ENCODE measurements around the gene A1CF. TPM values are rescaled to one million over a fixed set of nuclear protein-coding genes. Genes with fewer than 3 reads are reported as not detected.

A1CF gene
- total and polyA plus RNA-seq, 4 experiments from 2014 or later, result not detected

GRCh38 chr10:50861370-50861769 is 24.1 kb downstream of the A1CF start:
- Histone ChIP-seq H3K4me3 (ENCODE audit: low read length in 2 of 2) (no peak overlapping the region), H3K27me3 (ENCODE audit: insufficient read depth, low read length) (peaks cover 5% of the 10 kb centered on the region), H3K36me3 (ENCODE audit: insufficient read depth, low read length) (no peaks in the 10 kb centered on the region), H3K27ac (ENCODE audit: low read depth, low read length) (no peak overlapping the region), H3K4me1 (ENCODE audit: insufficient read depth, low read length) (no peaks in the 10 kb centered on the region), H3K9me3 (ENCODE audit: control insufficient read depth in 1 of 2, low read length in 2 of 2) (no peaks in the 10 kb centered on the region)
- POLR2A ChIA-PET (ENCODE audit: partially characterized antibody), result no interaction called here
- Mint-ChIP-seq H3K36me3 (no peaks in the 10 kb centered on the region), H3K9me3 (no peaks in the 10 kb centered on the region), H3K27me3 (peaks cover 8 to 11% of the 10 kb centered on the region in 2 donors), H3K4me1 (no peaks in the 10 kb centered on the region), H3K4me3 (no peak overlapping the region), H3K27ac (no peak overlapping the region)
- CTCF ChIA-PET (ENCODE audit: partially characterized antibody), result no interaction called here
- intact Hi-C loops (cut with micrococcal nuclease), result no loop called here
- no peak for DNase-seq

- no peak overlapping the region for H3K27ac Mint-ChIP-seq
- no peak overlapping the region for H3K4me3 ChIP-seq (ENCODE audit: low read length in 2 of 2)
- H3K36me3 Mint-ChIP-seq, result no peaks in the 10 kb centered on the region
- H3K9me3 ChIP-seq (ENCODE audit: control insufficient read depth in 1 of 2, low read length in 2 of 2), result no peaks in the 10 kb centered on the region
- H3K9me3 Mint-ChIP-seq, result no peaks in the 10 kb centered on the region
- no peaks in the 10 kb centered on the region for H3K36me3 ChIP-seq (ENCODE audit: insufficient read depth, low read length)
- H3K27me3 ChIP-seq (ENCODE audit: insufficient read depth, low read length), result peaks cover 5% of the 10 kb centered on the region
- H3K4me3 Mint-ChIP-seq, result no peak overlapping the region
- DNase-seq, result no peak
- H3K4me1 ChIP-seq (ENCODE audit: insufficient read depth, low read length), result no peaks in the 10 kb centered on the region
- H3K27ac ChIP-seq (ENCODE audit: low read depth, low read length), result no peak overlapping the region
- POLR2A ChIA-PET (ENCODE audit: partially characterized antibody), result no interaction called here
- H3K27me3 Mint-ChIP-seq, result peaks cover 10 to 14% of the 10 kb centered on the region in 2 donors
- intact Hi-C loops (cut with micrococcal nuclease), result no loop called here
- no peaks in the 10 kb centered on the region for H3K4me1 Mint-ChIP-seq
- CTCF ChIA-PET (ENCODE audit: partially characterized antibody), result no interaction called here
These were observed 27.8 kb downstream of the A1CF start for GRCh38 chr10:50857579-50857978.

GRCh38 chr10:50855461-50855860 is 30.0 kb downstream of the A1CF start:
- POLR2A ChIA-PET (ENCODE audit: partially characterized antibody), result no interaction called here
- Mint-ChIP-seq H3K9me3 (no peaks in the 10 kb centered on the region), H3K4me3 (no peak overlapping the region), H3K27ac (no peak overlapping the region), H3K36me3 (no peaks in the 10 kb centered on the region), H3K4me1 (no peaks in the 10 kb centered on the region), H3K27me3 (peaks cover 17 to 20% of the 10 kb centered on the region in 2 donors)
- intact Hi-C loops (cut with micrococcal nuclease), result no loop called here
- DNase-seq, result no peak
- H3K9me3 ChIP-seq (ENCODE audit: control insufficient read depth in 1 of 2, low read length in 2 of 2), result no peaks in the 10 kb centered on the region
- no peaks in the 10 kb centered on the region for H3K36me3 ChIP-seq (ENCODE audit: insufficient read depth, low read length)
- peaks cover 5% of the 10 kb centered on the region for H3K27me3 ChIP-seq (ENCODE audit: insufficient read depth, low read length)
- CTCF ChIA-PET (ENCODE audit: partially characterized antibody), result no interaction called here
- H3K4me1 ChIP-seq (ENCODE audit: insufficient read depth, low read length), result no peaks in the 10 kb centered on the region
- H3K4me3 ChIP-seq (ENCODE audit: low read length in 2 of 2), result no peak overlapping the region
- H3K27ac ChIP-seq (ENCODE audit: low read depth, low read length), result no peak overlapping the region

GRCh38 chr10:50855015-50855414 is 30.4 kb downstream of the A1CF start:
- Mint-ChIP-seq H3K27ac (no peak overlapping the region), H3K27me3 (peaks cover 17 to 20% of the 10 kb centered on the region in 2 donors)
- POLR2A ChIA-PET (ENCODE audit: partially characterized antibody), result no interaction called here

GRCh38 chr10:50853557-50853956 is 31.9 kb downstream of the A1CF start:
- H3K27me3 Mint-ChIP-seq, result peaks cover 15 to 19% of the 10 kb centered on the region in 2 donors

More at GRCh38 chr10:50855015-50855414, 30.4 kb downstream of the A1CF start:
- CTCF ChIA-PET (ENCODE audit: partially characterized antibody), result no interaction called here
- DNase-seq, result no peak
- Mint-ChIP-seq H3K4me3 (no peak overlapping the region), H3K4me1 (no peaks in the 10 kb centered on the region), H3K9me3 (no peaks in the 10 kb centered on the region), H3K36me3 (no peaks in the 10 kb centered on the region)
- no peaks in the 10 kb centered on the region for H3K4me1 ChIP-seq (ENCODE audit: insufficient read depth, low read length)
- peaks cover 5% of the 10 kb centered on the region for H3K27me3 ChIP-seq (ENCODE audit: insufficient read depth, low read length)
- H3K4me3 ChIP-seq (ENCODE audit: low read length in 2 of 2), result no peak overlapping the region
- H3K9me3 ChIP-seq (ENCODE audit: control insufficient read depth in 1 of 2, low read length in 2 of 2), result no peaks in the 10 kb centered on the region
- no peaks in the 10 kb centered on the region for H3K36me3 ChIP-seq (ENCODE audit: insufficient read depth, low read length)
- H3K27ac ChIP-seq (ENCODE audit: low read depth, low read length), result no peak overlapping the region
- intact Hi-C loops (cut with micrococcal nuclease), result no loop called here

GRCh38 chr10:50851884-50852671 is 33.3 kb downstream of the A1CF start:
- Mint-ChIP-seq H3K4me1 (no peaks in the 10 kb centered on the region), H3K27me3 (peaks cover 14 to 15% of the 10 kb centered on the region in 2 donors), H3K9me3 (no peaks in the 10 kb centered on the region), H3K4me3 (no peak overlapping the region), H3K36me3 (no peaks in the 10 kb centered on the region), H3K27ac (no peak overlapping the region)
- Histone ChIP-seq H3K9me3 (ENCODE audit: control insufficient read depth in 1 of 2, low read length in 2 of 2) (no peaks in the 10 kb centered on the region), H3K27me3 (ENCODE audit: insufficient read depth, low read length) (no peaks in the 10 kb centered on the region), H3K4me3 (ENCODE audit: low read length in 2 of 2) (no peak overlapping the region), H3K36me3 (ENCODE audit: insufficient read depth, low read length) (no peaks in the 10 kb centered on the region), H3K4me1 (ENCODE audit: insufficient read depth, low read length) (no peaks in the 10 kb centered on the region), H3K27ac (ENCODE audit: low read depth, low read length) (no peak overlapping the region)
- DNase-seq, result no peak
- intact Hi-C loops (cut with micrococcal nuclease), result no loop called here
- ChIA-PET CTCF (ENCODE audit: partially characterized antibody) (no interaction called here), POLR2A (ENCODE audit: partially characterized antibody) (no interaction called here)

More at GRCh38 chr10:50853557-50853956, 31.9 kb downstream of the A1CF start:
- no peak for DNase-seq
- CTCF ChIA-PET (ENCODE audit: partially characterized antibody), result no interaction called here
- Histone ChIP-seq H3K27me3 (ENCODE audit: insufficient read depth, low read length) (peaks cover 5% of the 10 kb centered on the region), H3K4me1 (ENCODE audit: insufficient read depth, low read length) (no peaks in the 10 kb centered on the region), H3K4me3 (ENCODE audit: low read length in 2 of 2) (no peak overlapping the region), H3K9me3 (ENCODE audit: control insufficient read depth in 1 of 2, low read length in 2 of 2) (no peaks in the 10 kb centered on the region), H3K27ac (ENCODE audit: low read depth, low read length) (no peak overlapping the region), H3K36me3 (ENCODE audit: insufficient read depth, low read length) (no peaks in the 10 kb centered on the region)
- Mint-ChIP-seq H3K4me1 (no peaks in the 10 kb centered on the region), H3K36me3 (no peaks in the 10 kb centered on the region), H3K9me3 (no peaks in the 10 kb centered on the region), H3K4me3 (no peak overlapping the region), H3K27ac (no peak overlapping the region)
- POLR2A ChIA-PET (ENCODE audit: partially characterized antibody), result no interaction called here
- intact Hi-C loops (cut with micrococcal nuclease), result no loop called here

- Histone ChIP-seq H3K4me1 (ENCODE audit: insufficient read depth, low read length) (no peaks in the 10 kb centered on the region), H3K9me3 (ENCODE audit: control insufficient read depth in 1 of 2, low read length in 2 of 2) (no peaks in the 10 kb centered on the region), H3K27me3 (ENCODE audit: insufficient read depth, low read length) (no peaks in the 10 kb centered on the region), H3K4me3 (ENCODE audit: low read length in 2 of 2) (no peak overlapping the region), H3K36me3 (ENCODE audit: insufficient read depth, low read length) (no peaks in the 10 kb centered on the region), H3K27ac (ENCODE audit: low read depth, low read length) (no peak overlapping the region)
- no peak overlapping the region for H3K27ac Mint-ChIP-seq
- no peaks in the 10 kb centered on the region for H3K4me1 Mint-ChIP-seq
- H3K27me3 Mint-ChIP-seq, result peaks cover 14% of the 10 kb centered on the region in 2 donors
- intact Hi-C loops (cut with micrococcal nuclease), result no loop called here
- DNase-seq, result no peak
- H3K36me3 Mint-ChIP-seq, result no peaks in the 10 kb centered on the region
- POLR2A ChIA-PET (ENCODE audit: partially characterized antibody), result no interaction called here
- CTCF ChIA-PET (ENCODE audit: partially characterized antibody), result no interaction called here
- no peak overlapping the region for H3K4me3 Mint-ChIP-seq
- no peaks in the 10 kb centered on the region for H3K9me3 Mint-ChIP-seq
These were observed 34.7 kb downstream of the A1CF start for GRCh38 chr10:50850578-50851230.

All from CD4-positive, alpha-beta memory T cell (primary cell).